Calu3 (cell line): ENCODE data around the gene CDC14A. TPM values are rescaled to one million over a fixed set of nuclear protein-coding genes. Genes with fewer than 3 reads are reported as not detected.

ENCODE experiments used
- BruUV-seq: library from RNA; stranded (reverse); fragments of 400-500 nt; replicated peaks from 2 replicates; lab custom pipeline; 2021; lab: Mats Ljungman, UMichigan
- CTCF ChIA-PET: fragments of 300-600 bp; sonication (Branson Sonifier 250); formaldehyde crosslinking; loops from one replicate; lab custom pipeline; 2022; ENCODE audit warnings: antibody characterized with exemption; lab: Charles Lee
- DNase-seq: peaks from one replicate; pipeline ENCODE4 v3.0.0; 2022
- H3K27ac Mint-ChIP-seq: one replicate; pipeline ENCODE4 v1.8.0; 2022; ENCODE audit warnings: mixed read lengths; ENCODE audit not compliant: unreplicated experiment
- H3K27me3 Mint-ChIP-seq: one replicate; pipeline ENCODE4 v1.8.0; 2022; ENCODE audit warnings: mixed read lengths; ENCODE audit not compliant: unreplicated experiment
- H3K36me3 Mint-ChIP-seq: one replicate; pipeline ENCODE4 v1.8.0; 2022; ENCODE audit warnings: mild to moderate bottlenecking, moderate library complexity, mixed read lengths; ENCODE audit not compliant: insufficient read depth, unreplicated experiment
- H3K4me1 Mint-ChIP-seq: one replicate; pipeline ENCODE4 v1.8.0; 2022; ENCODE audit warnings: mild to moderate bottlenecking, low read depth, mixed read lengths; ENCODE audit not compliant: unreplicated experiment
- H3K4me3 Mint-ChIP-seq: one replicate; pipeline ENCODE4 v1.8.0; 2022; ENCODE audit warnings: mild to moderate bottlenecking, low read depth, moderate library complexity, mixed read lengths; ENCODE audit not compliant: unreplicated experiment
- H3K9me3 Mint-ChIP-seq: one replicate; pipeline ENCODE4 v1.8.0; 2022; ENCODE audit warnings: low read depth, mixed read lengths; ENCODE audit not compliant: unreplicated experiment
- CTCF ChIP-seq: fragments of 200-600 bp; IDR thresholded peaks from one replicate; pipeline ENCODE4 v1.8.0; 2022; ENCODE audit warnings: antibody characterized with exemption; ENCODE audit not compliant: unreplicated experiment
- intact Hi-C: fragments of 100-400 bp; cut with micrococcal nuclease; formaldehyde crosslinking; loops from one replicate; pipeline ENCODE4 v1.10.0; 2022; ENCODE audit not compliant: unreplicated experiment
- total RNA-seq: library from RNA; stranded (reverse); gene quantifications from 2 replicates; pipeline ENCODE4 v1.2.3, GENCODE V29; 2022

The CDC14A gene
- total RNA-seq, 1 experiment from 2014 or later: 8.5 TPM

- no peak overlapping the region for H3K4me3 Mint-ChIP-seq
- TF ChIP-seq CTCF: no peak
- no peaks in the 10 kb centered on the region for H3K27me3 Mint-ChIP-seq
- no peak for DNase-seq
- no TSS peak for BruUV-seq
- CTCF ChIA-PET: no interaction called here
- no peaks in the 10 kb centered on the region for H3K36me3 Mint-ChIP-seq
- H3K4me1 Mint-ChIP-seq: no peaks in the 10 kb centered on the region
- H3K27ac Mint-ChIP-seq: no peak overlapping the region
- H3K9me3 Mint-ChIP-seq: no peaks in the 10 kb centered on the region
- intact Hi-C loops: no loop called here
These were observed 46.4 kb upstream of the CDC14A start for GRCh38 chr1:100305954-100306353.

DNA sequence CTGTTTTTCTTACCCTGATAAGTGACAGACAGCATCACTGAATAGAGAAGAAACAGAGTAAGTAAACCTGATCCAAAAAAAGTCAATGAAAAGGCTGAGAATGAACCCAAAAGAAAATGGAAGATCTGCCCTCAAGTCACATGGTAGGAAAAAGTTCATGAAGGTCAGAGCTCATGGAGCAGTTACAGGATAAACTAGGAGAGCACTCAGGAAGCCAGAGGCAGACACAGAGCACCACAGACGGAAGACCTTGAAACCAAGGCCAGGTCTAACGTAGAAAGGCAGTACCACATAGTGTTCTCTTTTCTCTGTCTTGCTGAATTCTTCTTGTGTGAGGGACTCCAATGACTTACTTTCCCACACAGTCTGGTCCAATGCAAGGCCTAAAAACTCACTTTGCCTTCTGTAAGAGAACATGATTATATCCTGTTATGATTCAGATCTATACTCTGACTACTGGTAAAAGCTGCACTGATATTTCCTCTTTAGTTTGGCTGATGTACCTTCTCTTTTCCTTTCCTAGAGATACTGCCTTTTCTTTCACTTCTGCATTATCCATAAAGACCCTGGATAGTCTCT lies 45.5 kb upstream of the CDC14A start:
- BruUV-seq: no TSS peak
- intact Hi-C loops: no loop called here
- Mint-ChIP-seq H3K4me3 (no peak overlapping the region), H3K4me1 (no peaks in the 10 kb centered on the region), H3K9me3 (no peaks in the 10 kb centered on the region), H3K27ac (no peak overlapping the region), H3K27me3 (no peaks in the 10 kb centered on the region), H3K36me3 (no peaks in the 10 kb centered on the region)
- no peak for TF ChIP-seq CTCF
- CTCF ChIA-PET: no interaction called here
- no peak for DNase-seq

- Mint-ChIP-seq H3K27me3 (no peaks in the 10 kb centered on the region), H3K9me3 (no peaks in the 10 kb centered on the region), H3K4me3 (no peak overlapping the region), H3K27ac (no peak overlapping the region), H3K36me3 (peaks cover 8% of the 10 kb centered on the region), H3K4me1 (peaks cover 13% of the 10 kb centered on the region)
- intact Hi-C loops: no loop called here
- no peak for DNase-seq
- CTCF ChIA-PET: no interaction called here
- TF ChIP-seq CTCF: no peak
- BruUV-seq: no TSS peak
These were observed 43.5 kb upstream of the CDC14A start for GRCh38 chr1:100308777-100309176.

- H3K27ac Mint-ChIP-seq: no peak overlapping the region
- no peak for TF ChIP-seq CTCF
- H3K36me3 Mint-ChIP-seq: peaks cover 8% of the 10 kb centered on the region
- intact Hi-C loops: no loop called here
- no peaks in the 10 kb centered on the region for H3K27me3 Mint-ChIP-seq
- no peak for DNase-seq
- peaks cover 15% of the 10 kb centered on the region for H3K4me1 Mint-ChIP-seq
- CTCF ChIA-PET: no interaction called here
- H3K4me3 Mint-ChIP-seq: no peak overlapping the region
- no TSS peak for BruUV-seq
- no peaks in the 10 kb centered on the region for H3K9me3 Mint-ChIP-seq
These were observed 42.4 kb upstream of the CDC14A start for GRCh38 chr1:100309863-100310262.
